GM12872 (cell line): Measurements from ENCODE around the gene DCANP1.

Source experiments
- TF ChIP-seq, protein P1 (sequence below): IDR thresholded peaks from 3 replicates; pipeline ENCODE4 v1.5.1; 2011; ENCODE audit warnings: low read depth, mild to moderate bottlenecking, low read length, moderate library complexity; ENCODE audit not compliant: insufficient read depth

Gene DCANP1

GRCh38 chr5:135397084-135397483 is 50.1 kb downstream of the DCANP1 start:
- TF ChIP-seq, protein P1, sequence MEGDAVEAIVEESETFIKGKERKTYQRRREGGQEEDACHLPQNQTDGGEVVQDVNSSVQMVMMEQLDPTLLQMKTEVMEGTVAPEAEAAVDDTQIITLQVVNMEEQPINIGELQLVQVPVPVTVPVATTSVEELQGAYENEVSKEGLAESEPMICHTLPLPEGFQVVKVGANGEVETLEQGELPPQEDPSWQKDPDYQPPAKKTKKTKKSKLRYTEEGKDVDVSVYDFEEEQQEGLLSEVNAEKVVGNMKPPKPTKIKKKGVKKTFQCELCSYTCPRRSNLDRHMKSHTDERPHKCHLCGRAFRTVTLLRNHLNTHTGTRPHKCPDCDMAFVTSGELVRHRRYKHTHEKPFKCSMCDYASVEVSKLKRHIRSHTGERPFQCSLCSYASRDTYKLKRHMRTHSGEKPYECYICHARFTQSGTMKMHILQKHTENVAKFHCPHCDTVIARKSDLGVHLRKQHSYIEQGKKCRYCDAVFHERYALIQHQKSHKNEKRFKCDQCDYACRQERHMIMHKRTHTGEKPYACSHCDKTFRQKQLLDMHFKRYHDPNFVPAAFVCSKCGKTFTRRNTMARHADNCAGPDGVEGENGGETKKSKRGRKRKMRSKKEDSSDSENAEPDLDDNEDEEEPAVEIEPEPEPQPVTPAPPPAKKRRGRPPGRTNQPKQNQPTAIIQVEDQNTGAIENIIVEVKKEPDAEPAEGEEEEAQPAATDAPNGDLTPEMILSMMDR: no peak

DNA sequence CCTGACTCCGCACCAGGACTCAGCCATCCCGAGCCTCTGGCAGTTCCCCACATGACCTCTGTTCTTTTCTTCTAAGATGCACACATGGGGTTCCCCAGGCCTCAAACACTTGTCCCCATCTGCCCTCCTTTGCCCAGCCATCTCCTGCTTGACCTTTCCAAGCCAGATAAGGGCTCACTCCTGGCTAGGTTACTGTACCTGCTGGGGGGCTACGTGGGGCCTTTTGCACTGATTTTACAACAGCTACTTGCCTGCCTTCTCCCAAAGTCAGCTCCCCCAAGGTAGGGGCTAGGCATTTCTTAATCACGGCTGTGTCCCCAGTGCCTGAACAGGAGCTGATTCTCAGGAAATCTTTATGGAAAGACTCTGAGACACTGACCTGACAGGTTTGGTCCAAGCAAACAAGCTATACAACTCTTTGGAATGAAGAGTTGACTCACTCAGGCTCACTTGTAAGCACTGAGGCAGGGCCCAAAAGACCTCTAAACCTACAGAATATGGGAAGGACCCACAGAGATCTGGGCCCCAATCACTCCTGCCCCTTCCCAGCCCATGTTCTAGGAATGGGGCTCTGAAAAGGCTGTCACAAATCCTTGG is 50.6 kb downstream of the DCANP1 start:
- TF ChIP-seq, protein P1: no peak

- TF ChIP-seq, protein P1: no peak
Observed at GRCh38 chr5:135395866-135396265, 51.3 kb downstream of the DCANP1 start.

GRCh38 chr5:135395451-135395850 is 51.7 kb downstream of the DCANP1 start:
- TF ChIP-seq, protein P1: no peak
